K562 (cell line): ENCODE data around the gene PTP4A1. TPM values are rescaled to one million over a fixed set of nuclear protein-coding genes. Genes with fewer than 3 reads are reported as not detected.

Experiments used
- ATF7 ChIP-seq: fragments of 450-650 bp; IDR thresholded peaks from 2 replicates; pipeline ENCODE4 v1.7.1; 2014; ENCODE audit warnings: mild to moderate bottlenecking, moderate library complexity
- CBFB ChIP-seq: sonication (generic); formaldehyde crosslinking; IDR thresholded peaks from 2 replicates; pipeline ENCODE4 v1.4.0; 2020; ENCODE audit warnings: mild to moderate bottlenecking, missing genetic modification reagents
- CTCF ChIP-seq, 3 experiments: IDR thresholded peaks in 2 of 3; conservative IDR thresholded peaks in 1 of 3; 2 replicates each; pipeline ENCODE4 v1.5.1; 2011 to 2012; ENCODE audit warnings: low read length in 3 of 3, mild to moderate bottlenecking in 3 of 3, control low read depth in 2 of 3, improper control_type of control experiment in 1 of 3, inconsistent platforms in 1 of 3, low read depth in 1 of 3, mixed read lengths in 1 of 3, moderate library complexity in 1 of 3; ENCODE audit not compliant: insufficient read depth in 2 of 3
- E2F6 ChIP-seq, 2 experiments: IDR thresholded peaks; 2 replicates each; pipeline ENCODE4 v1.6.1; 2011; ENCODE audit warnings: borderline replicate concordance in 1 of 2, control low read depth in 1 of 2, low read depth in 1 of 2, low read length in 1 of 2, mild to moderate bottlenecking in 1 of 2, mixed read lengths in 1 of 2, moderate library complexity in 1 of 2; ENCODE audit not compliant: insufficient read depth in 1 of 2, insufficient read length in 1 of 2, poor library complexity in 1 of 2, severe bottlenecking in 1 of 2; ENCODE audit errors: extremely low read depth in 1 of 2
- ESRRA ChIP-seq: fragments of 450-650 bp; IDR thresholded peaks from 2 replicates; pipeline ENCODE4 v1.6.1; 2014; ENCODE audit warnings: low read depth, mild to moderate bottlenecking, moderate library complexity, borderline replicate concordance
- FOXK2 ChIP-seq, 2 experiments: fragments of 450-650 bp; IDR thresholded peaks in 1 of 2; conservative IDR thresholded peaks in 1 of 2; 2 replicates each; pipeline ENCODE4 v1.6.1; 2016; ENCODE audit warnings: low read depth in 2 of 2, mild to moderate bottlenecking in 1 of 2
- MIER1 ChIP-seq: fragments of 450-650 bp; IDR thresholded peaks from 2 replicates; pipeline ENCODE4 v1.6.1; 2016; ENCODE audit warnings: antibody characterized with exemption, mild to moderate bottlenecking, low read depth
- RAD51 ChIP-seq: fragments of 450-650 bp; IDR thresholded peaks from 2 replicates; pipeline ENCODE4 v1.7.1; 2016; ENCODE audit warnings: low read depth, mild to moderate bottlenecking, borderline replicate concordance
- RCOR1 ChIP-seq, 2 experiments: IDR thresholded peaks; 2 replicates each; pipeline ENCODE4 v1.6.1; 2012; ENCODE audit warnings: low read depth in 2 of 2, low read length in 2 of 2, borderline replicate concordance in 1 of 2, improper control_type of control experiment in 1 of 2
- SIX5 ChIP-seq, 2 experiments: IDR thresholded peaks; 2 replicates each; pipeline ENCODE4 v1.6.1; 2011; ENCODE audit warnings: low read length in 2 of 2, borderline replicate concordance in 1 of 2, low read depth in 1 of 2, mild to moderate bottlenecking in 1 of 2, moderate library complexity in 1 of 2; ENCODE audit not compliant: insufficient read depth in 1 of 2
- SP2 ChIP-seq: IDR thresholded peaks from 2 replicates; pipeline ENCODE4 v1.6.1; 2011; ENCODE audit warnings: mild to moderate bottlenecking, low read depth, low read length, moderate library complexity; ENCODE audit not compliant: poor library complexity, severe bottlenecking; ENCODE audit errors: extremely low read depth
- ZEB2 ChIP-seq: fragments of 450-650 bp; IDR thresholded peaks from 2 replicates; pipeline ENCODE4 v1.6.1; 2016
- ZNF143 ChIP-seq: sonication (generic); formaldehyde crosslinking; IDR thresholded peaks from 2 replicates; pipeline ENCODE4 v1.9.0; 2022; ENCODE audit warnings: mild to moderate bottlenecking, missing genetic modification reagents
- ZNF24 ChIP-seq: fragments of 450-650 bp; IDR thresholded peaks from 2 replicates; pipeline ENCODE4 v1.6.1; 2016
- ZNF592 ChIP-seq: fragments of 450-650 bp; IDR thresholded peaks from 2 replicates; pipeline ENCODE4 v1.6.1; 2017; ENCODE audit warnings: antibody characterized with exemption, mild to moderate bottlenecking
- polyA plus RNA-seq, 8 experiments: library from polyadenylated mRNA; depleted of rRNA in 4 of 8; stranded (reverse) in 5 of 8; unstranded in 3 of 8; fragments of >200 nt; fragmentation: Nextera tagmentation in 2 of 8; fragmentation: Illumina TruSeq in 1 of 8; extraction: Ambion mirVana in 2 of 8; extraction: Trizol in 1 of 8; gene quantifications; 2 replicates each; pipeline versions ENCODE4 v1.2.1 to v1.2.3, GENCODE V29; 2011 to 2014; ENCODE audit warnings: inconsistent platforms in 1 of 8, missing spikeins in 1 of 8
- total RNA-seq, 7 experiments: library from RNA; depleted of rRNA in 6 of 7; stranded (reverse); fragments of >200 nt in 6 of 7; fragmentation: Illumina TruSeq in 2 of 7; extraction: Trizol in 2 of 7; gene quantifications; 2 replicates each; pipeline versions ENCODE4 v1.2.1 to v1.2.3, GENCODE V29; 2011 to 2021; ENCODE audit warnings: low replicate concordance in 1 of 7

PTP4A1 gene
- total and polyA plus RNA-seq, 9 of the 15 experiments (the other 6 are each of a cell fraction or from before 2014, with no cell fraction given), result 3.7 to 67.5 (median 13.1) TPM

GRCh38 chr6:63598049-63599036 is 26.1 kb downstream of the PTP4A1 start (continued):
- TF ChIP-seq ZEB2 (peak; percentile 37; the same call in 1 of the 2 replicates), E2F6 (IDR thresholded peaks at IDR 0.05; ENCODE audit: borderline replicate concordance in 1 of 2, extremely low read depth in 1 of 2, insufficient read depth in 1 of 2, insufficient read length in 1 of 2, low read depth in 1 of 2, low read length in 1 of 2, poor library complexity in 1 of 2, severe bottlenecking in 1 of 2) (no peak), SP2 (peak; percentile 49), CBFB (CRISPR knock-in tag) (0 out of 2 replicates have a peak, but pooled peaks have one; percentile 29), CTCF (IDR thresholded peaks at IDR 0.05 in 2 of 3, conservative IDR thresholded peaks at IDR 0.05 in 1 of 3; ENCODE audit: insufficient read depth in 2 of 3, low read depth in 1 of 3, low read length in 3 of 3) (peak; percentile 79 to 93 (median 89)), SIX5 (IDR thresholded peaks at IDR 0.05; ENCODE audit: borderline replicate concordance in 1 of 2, insufficient read depth in 1 of 2, low read depth in 1 of 2, low read length in 2 of 2) (peak; percentile 33 to 34; a peak in 2 of 4 replicates), FOXK2 (conservative IDR thresholded peaks at IDR 0.05 in 1 of 2, IDR thresholded peaks at IDR 0.05 in 1 of 2; ENCODE audit: low read depth in 2 of 2) (peak; percentile 57 to 58; a peak in 2 of 4 replicates), ZNF143 (CRISPR knock-in tag) (peak; percentile 79), ESRRA (peak; percentile 32; the same call in 1 of the 2 replicates), RCOR1 (IDR thresholded peaks at IDR 0.05; ENCODE audit: borderline replicate concordance in 1 of 2, low read depth in 2 of 2, low read length in 2 of 2) (0 out of 4 replicates have a peak, but pooled peaks of 1 of the 2 experiments have one; percentile 20), RAD51 (0 out of 2 replicates have a peak, but pooled peaks have one; percentile 22), ATF7 (peak; percentile 19; the same call in 1 of the 2 replicates), ZNF24 (peak; percentile 33; the same call in 1 of the 2 replicates), ZNF592 (no peak), MIER1 (no peak)
